Fibroblast of peridontal ligament (primary cell): ENCODE measurements around the gene ITPKB.

ENCODE experiments used
- DNase-seq: peaks from one replicate; pipeline ENCODE4 v3.0.0-alpha.2; 2010; ENCODE audit errors: extremely low read depth

The ITPKB gene

GRCh38 chr1:226685196-226685820, 53.8 kb downstream of the ITPKB start:
- no peak for DNase-seq

GRCh38 chr1:226684026-226684425, 55.1 kb downstream of the ITPKB start:
- no peak for DNase-seq

- no peak for DNase-seq
Observed at GRCh38 chr1:226682871-226683814, 55.9 kb downstream of the ITPKB start.

GRCh38 chr1:226681652-226682493, 57.2 kb downstream of the ITPKB start:
- no peak for DNase-seq

- no peak for DNase-seq
Observed at GRCh38 chr1:226680653-226681052, 58.4 kb downstream of the ITPKB start.

- DNase-seq, result peak; percentile 83
Observed at GRCh38 chr1:226679853-226680516, 59.1 kb downstream of the ITPKB start.

GRCh38 chr1:226679262-226679661, 59.8 kb downstream of the ITPKB start:
- no peak for DNase-seq

GRCh38 chr1:226678701-226679100, 60.4 kb downstream of the ITPKB start:
- DNase-seq, result no peak

- DNase-seq, result no peak
Observed at GRCh38 chr1:226678251-226678650, 60.8 kb downstream of the ITPKB start.

GRCh38 chr1:226677027-226678020, 61.8 kb downstream of the ITPKB start:
- DNase-seq, result peak; percentile 90

GRCh38 chr1:226676381-226676780, 62.7 kb downstream of the ITPKB start:
- DNase-seq, result peak; percentile 35

- DNase-seq, result no peak
Observed at GRCh38 chr1:226675715-226676357, 63.2 kb downstream of the ITPKB start.

- DNase-seq, result no peak
Observed at GRCh38 chr1:226674892-226675714, 64.0 kb downstream of the ITPKB start.

GRCh38 chr1:226672339-226672762, 66.7 kb downstream of the ITPKB start:
- no peak for DNase-seq

GRCh38 chr1:226671277-226671676, 67.8 kb downstream of the ITPKB start:
- DNase-seq, result no peak

- DNase-seq, result no peak
Observed at GRCh38 chr1:226670073-226670472, 69.0 kb downstream of the ITPKB start.

GRCh38 chr1:226668173-226668560, 70.9 kb downstream of the ITPKB start:
- no peak for DNase-seq

- DNase-seq, result no peak
Observed at GRCh38 chr1:226666692-226667091, 72.4 kb downstream of the ITPKB start.

GRCh38 chr1:226666164-226666506, 72.9 kb downstream of the ITPKB start:
- DNase-seq, result no peak
